K562 (cell line): Measurements from ENCODE around the gene PPP1R3E. TPM values are rescaled to one million over a fixed set of nuclear protein-coding genes. Genes with fewer than 3 reads are reported as not detected.
A peak's percentile ranks its signal among the peaks of the same experiment; 100 is the strongest.

Experiments used
- HNRNPL ChIP-seq: fragments of 200-400 bp; formaldehyde crosslinking; IDR thresholded peaks from 2 replicates; pipeline ENCODE4 v1.6.1; 2017; ENCODE audit warnings: low read depth, mild to moderate bottlenecking, low read length
- L3MBTL2 ChIP-seq: fragments of 450-650 bp; IDR thresholded peaks from 2 replicates; pipeline ENCODE4 v1.6.1; 2016; ENCODE audit warnings: mild to moderate bottlenecking, moderate library complexity
- MGA ChIP-seq: fragments of 450-650 bp; IDR thresholded peaks from 2 replicates; pipeline ENCODE4 v1.6.1; 2016; ENCODE audit warnings: mild to moderate bottlenecking, moderate library complexity
- NFIC ChIP-seq: fragments of 450-650 bp; IDR thresholded peaks from 2 replicates; pipeline ENCODE4 v1.6.1; 2017; ENCODE audit warnings: mild to moderate bottlenecking, inconsistent platforms
- PATZ1 ChIP-seq: fragments of 250-450 bp; sonication (Bioruptor Pico); IDR thresholded peaks from 2 replicates; pipeline ENCODE4 v1.5.0; 2020; ENCODE audit warnings: mild to moderate bottlenecking, borderline replicate concordance
- PHB ChIP-seq: fragments of 250-450 bp; sonication (Bioruptor Pico); IDR thresholded peaks from 2 replicates; pipeline ENCODE4 v1.5.0; 2021
- STAT6 ChIP-seq: sonication (generic); formaldehyde crosslinking; IDR thresholded peaks from 2 replicates; pipeline ENCODE4 v1.8.1; 2023; ENCODE audit warnings: mild to moderate bottlenecking, missing genetic modification reagents
- ZNF384 ChIP-seq: IDR thresholded peaks from 2 replicates; pipeline ENCODE4 v1.6.1; 2012; ENCODE audit warnings: low read depth, low read length, improper control_type of control experiment
- polyA plus RNA-seq, 8 experiments: library from polyadenylated mRNA; depleted of rRNA in 4 of 8; stranded (reverse) in 5 of 8; unstranded in 3 of 8; fragments of >200 nt; fragmentation: Nextera tagmentation in 2 of 8; fragmentation: Illumina TruSeq in 1 of 8; extraction: Ambion mirVana in 2 of 8; extraction: Trizol in 1 of 8; gene quantifications; 2 replicates each; pipeline versions ENCODE4 v1.2.1 to v1.2.3, GENCODE V29; 2011 to 2014; ENCODE audit warnings: inconsistent platforms in 1 of 8, missing spikeins in 1 of 8
- total RNA-seq, 7 experiments: library from RNA; depleted of rRNA in 6 of 7; stranded (reverse); fragments of >200 nt in 6 of 7; fragmentation: Illumina TruSeq in 2 of 7; extraction: Trizol in 2 of 7; gene quantifications; 2 replicates each; pipeline versions ENCODE4 v1.2.1 to v1.2.3, GENCODE V29; 2011 to 2021; ENCODE audit warnings: low replicate concordance in 1 of 7

Gene PPP1R3E
- total and polyA plus RNA-seq, 9 of the 15 experiments (the other 6 are each of a cell fraction or from before 2014, with no cell fraction given), result 3.2 to 18.4 (median 7.6) TPM

GRCh38 chr14:23284654-23285529 lies 17.8 kb downstream of the PPP1R3E start (continued):
- TF ChIP-seq PATZ1 (CRISPR knock-in tag), result no peak
- TF ChIP-seq MGA, result no peak
- TF ChIP-seq ZNF384, result peak; percentile 81
- no peak for TF ChIP-seq STAT6 (CRISPR knock-in tag)
- no peak for TF ChIP-seq PHB (CRISPR knock-in tag)
- peak; percentile 12; the same call in 1 of the 2 replicates for TF ChIP-seq L3MBTL2
- no peak for TF ChIP-seq HNRNPL
- no peak for TF ChIP-seq NFIC
